H9 (cell line): Measurements from ENCODE around the gene ROR1. TPM values are rescaled to one million over a fixed set of nuclear protein-coding genes. Genes with fewer than 3 reads are reported as not detected.

Source experiments
- DNase-seq: peaks from one replicate; pipeline ENCODE4 v3.0.0-alpha.2; 2017
- H2AFZ ChIP-seq: one replicate; pipeline ENCODE4 v1.6.1; 2013; ENCODE audit warnings: mild to moderate bottlenecking, low read length, control low read depth, moderate library complexity
- H2AK5ac ChIP-seq: 2 replicates; pipeline ENCODE4 v1.6.1; 2013; ENCODE audit warnings: low read length, control low read depth, mixed read lengths; ENCODE audit not compliant: insufficient read length
- H2BK120ac ChIP-seq: one replicate; pipeline ENCODE4 v1.6.1; 2013; ENCODE audit warnings: low read depth, mild to moderate bottlenecking, low read length, control low read depth, inconsistent platforms; ENCODE audit not compliant: poor library complexity, severe bottlenecking
- H2BK12ac ChIP-seq: 2 replicates; pipeline ENCODE4 v1.6.1; 2013; ENCODE audit warnings: low read length, control low read depth, mixed read lengths, low read depth; ENCODE audit not compliant: insufficient read length
- H2BK15ac ChIP-seq: 2 replicates; pipeline ENCODE4 v1.6.1; 2013; ENCODE audit warnings: low read depth, low read length, control low read depth
- H2BK20ac ChIP-seq: one replicate; pipeline ENCODE4 v1.6.1; 2013; ENCODE audit warnings: low read depth, mild to moderate bottlenecking, low read length, control low read depth, inconsistent platforms; ENCODE audit not compliant: poor library complexity, severe bottlenecking
- H2BK5ac ChIP-seq: 2 replicates; pipeline ENCODE4 v1.6.1; 2013; ENCODE audit warnings: low read length, control low read depth, mixed read lengths; ENCODE audit not compliant: insufficient read length
- H3K14ac ChIP-seq: 2 replicates; pipeline ENCODE4 v1.6.1; 2013; ENCODE audit warnings: low read length, control low read depth; ENCODE audit not compliant: insufficient read depth
- H3K18ac ChIP-seq: 2 replicates; pipeline ENCODE4 v1.6.1; 2013; ENCODE audit warnings: low read depth, mild to moderate bottlenecking, mixed read lengths, low read length, control low read depth; ENCODE audit not compliant: insufficient read length
- H3K23ac ChIP-seq: 2 replicates; pipeline ENCODE4 v1.6.1; 2013; ENCODE audit warnings: low read length, control low read depth, mixed read lengths, low read depth; ENCODE audit not compliant: insufficient read length
- H3K23me2 ChIP-seq: 2 replicates; pipeline ENCODE4 v1.6.1; 2013; ENCODE audit warnings: low read depth, mild to moderate bottlenecking, mixed read lengths, low read length, control low read depth; ENCODE audit not compliant: insufficient read length, poor library complexity, severe bottlenecking
- H3K27ac ChIP-seq: 2 replicates; pipeline ENCODE4 v1.5.1; 2013; ENCODE audit warnings: low read length, control low read depth, mixed read lengths, low read depth; ENCODE audit not compliant: insufficient read length
- H3K27me3 ChIP-seq: 2 replicates; pipeline ENCODE4 v1.6.1; 2013; ENCODE audit warnings: low read length, control low read depth, inconsistent platforms; ENCODE audit not compliant: insufficient read depth
- H3K4ac ChIP-seq: 2 replicates; pipeline ENCODE4 v1.6.1; 2013; ENCODE audit warnings: low read depth, mild to moderate bottlenecking, control low read depth, inconsistent platforms, low read length, moderate library complexity
- H3K4me1 ChIP-seq: 2 replicates; pipeline ENCODE4 v1.6.1; 2013; ENCODE audit warnings: low read length, control low read depth, inconsistent platforms; ENCODE audit not compliant: insufficient read depth
- H3K4me2 ChIP-seq: 2 replicates; pipeline ENCODE4 v1.6.1; 2013; ENCODE audit warnings: low read length, control low read depth, mixed read lengths; ENCODE audit not compliant: insufficient read length, insufficient read depth
- H3K56ac ChIP-seq: 2 replicates; pipeline ENCODE4 v1.6.1; 2013; ENCODE audit warnings: low read depth, mild to moderate bottlenecking, mixed read lengths, low read length, control low read depth; ENCODE audit not compliant: insufficient read length
- H3K79me1 ChIP-seq: 2 replicates; pipeline ENCODE4 v1.6.1; 2013; ENCODE audit warnings: low read depth, mild to moderate bottlenecking, moderate library complexity, low read length, control low read depth, inconsistent platforms; ENCODE audit not compliant: insufficient read depth, poor library complexity, severe bottlenecking
- H3K79me2 ChIP-seq: 2 replicates; pipeline ENCODE4 v1.6.1; 2013; ENCODE audit warnings: low read length, control low read depth, inconsistent platforms; ENCODE audit not compliant: insufficient read depth
- H3K9ac ChIP-seq: 2 replicates; pipeline ENCODE4 v1.6.1; 2013; ENCODE audit warnings: low read length, control low read depth, mixed read lengths; ENCODE audit not compliant: insufficient read length; ENCODE audit errors: extremely low read depth
- H3K9me3 ChIP-seq: one replicate; pipeline ENCODE4 v1.6.1; 2013; ENCODE audit warnings: low read depth, low read length, inconsistent platforms; ENCODE audit not compliant: control insufficient read depth
- H3T11ph ChIP-seq: one replicate; pipeline ENCODE4 v1.6.1; 2013; ENCODE audit warnings: mild to moderate bottlenecking, low read length, control low read depth, inconsistent platforms
- H4K20me1 ChIP-seq: one replicate; pipeline ENCODE4 v1.6.1; 2013; ENCODE audit not compliant: control insufficient read depth, insufficient read length, insufficient read depth
- H4K5ac ChIP-seq: 2 replicates; pipeline ENCODE4 v1.6.1; 2013; ENCODE audit warnings: low read depth, mild to moderate bottlenecking, mixed read lengths, low read length, control low read depth; ENCODE audit not compliant: insufficient read length
- H4K8ac ChIP-seq: replicated peaks from 2 replicates; pipeline ENCODE4 v1.6.1; 2013; ENCODE audit warnings: low read length, control low read depth, mixed read lengths, low read depth; ENCODE audit not compliant: insufficient read length
- H4K91ac ChIP-seq: 2 replicates; pipeline ENCODE4 v1.6.1; 2013; ENCODE audit warnings: low read depth, mild to moderate bottlenecking, moderate library complexity, mixed read lengths, low read length, control low read depth; ENCODE audit not compliant: insufficient read length
- H3K27ac Mint-ChIP-seq, 3 experiments: 2 replicates in 2 of 3; 3 replicates in 1 of 3; pipeline ENCODE4 v1.8.0; 2020 to 2021; ENCODE audit warnings: mixed read lengths in 3 of 3, mild to moderate bottlenecking in 1 of 3, moderate library complexity in 1 of 3
- H3K27me3 Mint-ChIP-seq: 2 replicates; pipeline ENCODE4 v1.8.0; 2021; ENCODE audit warnings: low read depth, mild to moderate bottlenecking, moderate library complexity, mixed read lengths
- H3K36me3 Mint-ChIP-seq, 3 experiments: 2 replicates in 2 of 3; 3 replicates in 1 of 3; pipeline ENCODE4 v1.8.0; 2020 to 2021; ENCODE audit warnings: low read depth in 3 of 3, mixed read lengths in 3 of 3; ENCODE audit not compliant: insufficient read depth in 1 of 3
- H3K4me1 Mint-ChIP-seq, 2 experiments: 2 replicates each; pipeline ENCODE4 v1.8.0; 2020; ENCODE audit warnings: mixed read lengths in 2 of 2
- H3K4me3 Mint-ChIP-seq, 2 experiments: 2 replicates in 1 of 2; 3 replicates in 1 of 2; pipeline ENCODE4 v1.8.0; 2020 to 2021; ENCODE audit warnings: mild to moderate bottlenecking in 2 of 2, mixed read lengths in 2 of 2, moderate library complexity in 1 of 2
- H3K9me3 Mint-ChIP-seq, 2 experiments: 2 replicates in 1 of 2; 3 replicates in 1 of 2; pipeline ENCODE4 v1.8.0; 2020; ENCODE audit warnings: mild to moderate bottlenecking in 2 of 2, mixed read lengths in 2 of 2, moderate library complexity in 1 of 2
- CTCF ChIP-seq: fragments of 200-600 bp; sonication (generic); conservative IDR thresholded peaks from 3 replicates; pipeline ENCODE4 v1.8.0; 2021; ENCODE audit warnings: antibody characterized with exemption, mild to moderate bottlenecking
- WGBS: extraction: QIAGEN DNeasy Blood & Tissue Kit; methylation state at CpG from one replicate; pipeline ENCODE4 v1.1.7; 2013; ENCODE audit warnings: missing lambda C conversion rate, low lambda C conversion rate, mixed read lengths; ENCODE audit not compliant: insufficient read length; ENCODE audit errors: extremely low coverage; 5-methylcytosine and 5-hydroxymethylcytosine counted together
- total RNA-seq: library from RNA; stranded (reverse); gene quantifications from 2 replicates; pipeline ENCODE4 v1.2.1, GENCODE V29; 2021

The ROR1 gene
- total RNA-seq, 1 experiment from 2014 or later, result 75.9 TPM

- Histone ChIP-seq H2BK120ac (no peak overlapping the region), H3K14ac (no peak overlapping the region), H2AFZ (no peak overlapping the region), H3K4me2 (no peak overlapping the region), H2BK5ac (no peak overlapping the region), H2BK15ac (no peak overlapping the region), H2BK12ac (no peak overlapping the region), H3T11ph (no peak overlapping the region), H3K79me1 (no peaks in the 10 kb centered on the region), H4K5ac (no peak overlapping the region), H4K91ac (no peak overlapping the region), H4K8ac (no peak overlapping the region), H3K23me2 (peaks cover 7% of the 10 kb centered on the region), H3K56ac (no peak overlapping the region), H3K4me1 (peaks cover 5% of the 10 kb centered on the region), H3K9ac (no peak overlapping the region), H3K27ac (no peak overlapping the region), H2AK5ac (no peak overlapping the region), H3K18ac (no peak overlapping the region), H4K20me1 (no peaks in the 10 kb centered on the region), H3K4ac (no peak overlapping the region), H3K23ac (no peak overlapping the region), H3K9me3 (no peaks in the 10 kb centered on the region), H3K79me2 (no peaks in the 10 kb centered on the region; the same call in 1 of the 2 replicates), H3K27me3 (no peaks in the 10 kb centered on the region), H2BK20ac (no peak overlapping the region)
- TF ChIP-seq CTCF, result no peak
- no CpG with 5 or more reads among the region's 1 CpG for WGBS
- no peak overlapping the region for H3K4me3 Mint-ChIP-seq
- DNase-seq, result no peak
- peaks cover 21 to 27% of the 10 kb centered on the region in 2 experiments for H3K4me1 Mint-ChIP-seq
- no peaks in the 10 kb centered on the region; a peak in 1 of 5 replicates for H3K9me3 Mint-ChIP-seq
- no peaks in the 10 kb centered on the region for H3K27me3 Mint-ChIP-seq
- no peak overlapping the region for H3K27ac Mint-ChIP-seq
- peaks cover 0 to 2% (median 2%) of the 10 kb centered on the region in 3 experiments; a peak in 2 of 7 replicates for H3K36me3 Mint-ChIP-seq
Measured at GRCh38 chr1:63770381-63770780, 3.4 kb upstream of the ROR1 start.
